Measurements from ENCODE around the gene MDH2.

DNA sequence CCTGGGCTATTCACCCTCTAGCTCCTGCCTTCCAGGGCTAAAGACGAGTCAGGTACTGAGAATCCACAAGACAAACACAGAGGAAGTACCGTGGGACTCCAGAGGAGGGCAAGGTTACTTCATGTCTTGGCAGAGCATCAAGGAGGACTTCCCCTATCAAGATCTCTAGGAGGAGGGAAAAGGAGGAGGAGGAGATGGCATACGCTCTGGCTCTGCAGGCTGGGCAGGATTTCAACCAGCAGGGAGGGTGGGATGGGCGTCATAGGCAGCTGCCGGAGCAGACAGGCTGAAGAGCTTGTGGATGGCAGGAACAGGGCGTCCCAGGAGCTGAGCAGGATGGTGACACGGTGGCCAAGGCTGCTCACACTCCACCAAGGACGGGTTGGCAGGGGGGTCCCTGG lies 21.3 kb downstream of the MDH2 start:
- no peak for TF ChIP-seq ZFP30 (CRISPR knock-in tag; IDR thresholded peaks at IDR 0.05)
- TF ChIP-seq, protein P1, sequence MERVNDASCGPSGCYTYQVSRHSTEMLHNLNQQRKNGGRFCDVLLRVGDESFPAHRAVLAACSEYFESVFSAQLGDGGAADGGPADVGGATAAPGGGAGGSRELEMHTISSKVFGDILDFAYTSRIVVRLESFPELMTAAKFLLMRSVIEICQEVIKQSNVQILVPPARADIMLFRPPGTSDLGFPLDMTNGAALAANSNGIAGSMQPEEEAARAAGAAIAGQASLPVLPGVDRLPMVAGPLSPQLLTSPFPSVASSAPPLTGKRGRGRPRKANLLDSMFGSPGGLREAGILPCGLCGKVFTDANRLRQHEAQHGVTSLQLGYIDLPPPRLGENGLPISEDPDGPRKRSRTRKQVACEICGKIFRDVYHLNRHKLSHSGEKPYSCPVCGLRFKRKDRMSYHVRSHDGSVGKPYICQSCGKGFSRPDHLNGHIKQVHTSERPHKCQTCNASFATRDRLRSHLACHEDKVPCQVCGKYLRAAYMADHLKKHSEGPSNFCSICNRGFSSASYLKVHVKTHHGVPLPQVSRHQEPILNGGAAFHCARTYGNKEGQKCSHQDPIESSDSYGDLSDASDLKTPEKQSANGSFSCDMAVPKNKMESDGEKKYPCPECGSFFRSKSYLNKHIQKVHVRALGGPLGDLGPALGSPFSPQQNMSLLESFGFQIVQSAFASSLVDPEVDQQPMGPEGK (CRISPR knock-in tag; IDR thresholded peaks at IDR 0.05; ENCODE audit: borderline replicate concordance) = no peak
- TF ChIP-seq ZFP3 (CRISPR knock-in tag; IDR thresholded peaks at IDR 0.05) = no peak
- TF ChIP-seq, protein P2, sequence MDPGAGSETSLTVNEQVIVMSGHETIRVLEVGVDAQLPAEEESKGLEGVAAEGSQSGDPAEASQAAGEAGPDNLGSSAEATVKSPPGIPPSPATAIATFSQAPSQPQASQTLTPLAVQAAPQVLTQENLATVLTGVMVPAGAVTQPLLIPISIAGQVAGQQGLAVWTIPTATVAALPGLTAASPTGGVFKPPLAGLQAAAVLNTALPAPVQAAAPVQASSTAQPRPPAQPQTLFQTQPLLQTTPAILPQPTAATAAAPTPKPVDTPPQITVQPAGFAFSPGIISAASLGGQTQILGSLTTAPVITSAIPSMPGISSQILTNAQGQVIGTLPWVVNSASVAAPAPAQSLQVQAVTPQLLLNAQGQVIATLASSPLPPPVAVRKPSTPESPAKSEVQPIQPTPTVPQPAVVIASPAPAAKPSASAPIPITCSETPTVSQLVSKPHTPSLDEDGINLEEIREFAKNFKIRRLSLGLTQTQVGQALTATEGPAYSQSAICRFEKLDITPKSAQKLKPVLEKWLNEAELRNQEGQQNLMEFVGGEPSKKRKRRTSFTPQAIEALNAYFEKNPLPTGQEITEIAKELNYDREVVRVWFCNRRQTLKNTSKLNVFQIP (CRISPR knock-in tag; IDR thresholded peaks at IDR 0.05; ENCODE audit: borderline replicate concordance, low read depth) = no peak
- no peak for TF ChIP-seq OSR1 (CRISPR knock-in tag; IDR thresholded peaks at IDR 0.05)
- TF ChIP-seq, protein P3, sequence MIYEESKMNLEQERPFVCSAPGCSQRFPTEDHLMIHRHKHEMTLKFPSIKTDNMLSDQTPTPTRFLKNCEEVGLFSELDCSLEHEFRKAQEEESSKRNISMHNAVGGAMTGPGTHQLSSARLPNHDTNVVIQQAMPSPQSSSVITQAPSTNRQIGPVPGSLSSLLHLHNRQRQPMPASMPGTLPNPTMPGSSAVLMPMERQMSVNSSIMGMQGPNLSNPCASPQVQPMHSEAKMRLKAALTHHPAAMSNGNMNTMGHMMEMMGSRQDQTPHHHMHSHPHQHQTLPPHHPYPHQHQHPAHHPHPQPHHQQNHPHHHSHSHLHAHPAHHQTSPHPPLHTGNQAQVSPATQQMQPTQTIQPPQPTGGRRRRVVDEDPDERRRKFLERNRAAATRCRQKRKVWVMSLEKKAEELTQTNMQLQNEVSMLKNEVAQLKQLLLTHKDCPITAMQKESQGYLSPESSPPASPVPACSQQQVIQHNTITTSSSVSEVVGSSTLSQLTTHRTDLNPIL (CRISPR knock-in tag; IDR thresholded peaks at IDR 0.05; ENCODE audit: low read depth) = no peak
- no peak for TF ChIP-seq TCF4 (CRISPR knock-in tag; IDR thresholded peaks at IDR 0.05; ENCODE audit: borderline replicate concordance)
- TF ChIP-seq GLIS3 (CRISPR knock-in tag; IDR thresholded peaks at IDR 0.05) = no peak
- no peak for TF ChIP-seq ZNF8 (CRISPR knock-in tag; IDR thresholded peaks at IDR 0.05)
- TF ChIP-seq, protein P4, sequence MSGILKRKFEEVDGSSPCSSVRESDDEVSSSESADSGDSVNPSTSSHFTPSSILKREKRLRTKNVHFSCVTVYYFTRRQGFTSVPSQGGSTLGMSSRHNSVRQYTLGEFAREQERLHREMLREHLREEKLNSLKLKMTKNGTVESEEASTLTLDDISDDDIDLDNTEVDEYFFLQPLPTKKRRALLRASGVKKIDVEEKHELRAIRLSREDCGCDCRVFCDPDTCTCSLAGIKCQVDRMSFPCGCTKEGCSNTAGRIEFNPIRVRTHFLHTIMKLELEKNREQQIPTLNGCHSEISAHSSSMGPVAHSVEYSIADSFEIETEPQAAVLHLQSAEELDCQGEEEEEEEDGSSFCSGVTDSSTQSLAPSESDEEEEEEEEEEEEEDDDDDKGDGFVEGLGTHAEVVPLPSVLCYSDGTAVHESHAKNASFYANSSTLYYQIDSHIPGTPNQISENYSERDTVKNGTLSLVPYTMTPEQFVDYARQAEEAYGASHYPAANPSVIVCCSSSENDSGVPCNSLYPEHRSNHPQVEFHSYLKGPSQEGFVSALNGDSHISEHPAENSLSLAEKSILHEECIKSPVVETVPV (CRISPR knock-in tag; IDR thresholded peaks at IDR 0.05) = no peak
- no peak for TF ChIP-seq ZC3H10 (CRISPR knock-in tag; IDR thresholded peaks at IDR 0.05)
- no peak for TF ChIP-seq CSDC2 (CRISPR knock-in tag; IDR thresholded peaks at IDR 0.05)
- TF ChIP-seq ISL1 (CRISPR knock-in tag; IDR thresholded peaks at IDR 0.05) = no peak

All from SK-N-SH treated with all-trans-retinoic acid at 6 μM for 48 hours (cell line).